ENCODE data around the gene HOMER2.

HOMER2 gene

GRCh38 chr15:82911458-82911857, 41.1 kb downstream of the HOMER2 start:
- TF ChIP-seq, protein P1, sequence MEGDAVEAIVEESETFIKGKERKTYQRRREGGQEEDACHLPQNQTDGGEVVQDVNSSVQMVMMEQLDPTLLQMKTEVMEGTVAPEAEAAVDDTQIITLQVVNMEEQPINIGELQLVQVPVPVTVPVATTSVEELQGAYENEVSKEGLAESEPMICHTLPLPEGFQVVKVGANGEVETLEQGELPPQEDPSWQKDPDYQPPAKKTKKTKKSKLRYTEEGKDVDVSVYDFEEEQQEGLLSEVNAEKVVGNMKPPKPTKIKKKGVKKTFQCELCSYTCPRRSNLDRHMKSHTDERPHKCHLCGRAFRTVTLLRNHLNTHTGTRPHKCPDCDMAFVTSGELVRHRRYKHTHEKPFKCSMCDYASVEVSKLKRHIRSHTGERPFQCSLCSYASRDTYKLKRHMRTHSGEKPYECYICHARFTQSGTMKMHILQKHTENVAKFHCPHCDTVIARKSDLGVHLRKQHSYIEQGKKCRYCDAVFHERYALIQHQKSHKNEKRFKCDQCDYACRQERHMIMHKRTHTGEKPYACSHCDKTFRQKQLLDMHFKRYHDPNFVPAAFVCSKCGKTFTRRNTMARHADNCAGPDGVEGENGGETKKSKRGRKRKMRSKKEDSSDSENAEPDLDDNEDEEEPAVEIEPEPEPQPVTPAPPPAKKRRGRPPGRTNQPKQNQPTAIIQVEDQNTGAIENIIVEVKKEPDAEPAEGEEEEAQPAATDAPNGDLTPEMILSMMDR (IDR thresholded peaks at IDR 0.05; ENCODE audit: insufficient read depth, low read length, poor library complexity, severe bottlenecking): no peak
- H3K36me3 ChIP-seq (ENCODE audit: control insufficient read depth, insufficient read depth, low read length): no peaks in the 10 kb centered on the region
- H3K27me3 ChIP-seq (replicated peaks; ENCODE audit: control insufficient read depth, insufficient read depth, low read length): no peaks in the 10 kb centered on the region; the same call in 1 of the 2 replicates
- no peak overlapping the region for H3K4me3 ChIP-seq (replicated peaks; ENCODE audit: low read depth, low read length)
- DNase-seq (ENCODE audit: extremely low read depth, insufficient read length): no peak

DNA sequence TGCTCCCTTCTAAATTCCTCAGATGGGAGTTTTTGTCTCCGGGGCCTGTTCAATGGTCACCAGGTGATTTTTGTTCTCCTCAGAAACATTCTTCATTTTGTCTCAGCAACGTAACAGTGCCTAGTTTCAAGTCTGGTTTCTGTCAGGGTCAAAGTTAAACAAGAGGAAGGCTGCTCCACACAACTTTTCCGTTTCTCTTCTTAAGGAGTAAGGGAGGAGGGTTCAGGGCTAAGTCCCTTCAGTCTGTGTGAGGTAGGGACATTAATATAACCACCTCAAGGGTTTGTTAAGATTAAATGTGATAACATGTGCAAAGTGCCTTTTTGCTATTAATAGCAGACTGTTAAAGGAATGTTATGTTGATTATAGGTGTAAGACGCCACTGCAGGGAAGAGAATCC, 41.8 kb downstream of the HOMER2 start:
- no peak for DNase-seq (ENCODE audit: extremely low read depth, insufficient read length)
- TF ChIP-seq, protein P1 (IDR thresholded peaks at IDR 0.05; ENCODE audit: insufficient read depth, low read length, poor library complexity, severe bottlenecking): no peak
- Histone ChIP-seq H3K27me3 (replicated peaks; ENCODE audit: control insufficient read depth, insufficient read depth, low read length) (no peaks in the 10 kb centered on the region), H3K4me3 (replicated peaks; ENCODE audit: low read depth, low read length) (no peak overlapping the region), H3K36me3 (ENCODE audit: control insufficient read depth, insufficient read depth, low read length) (no peaks in the 10 kb centered on the region)

DNA sequence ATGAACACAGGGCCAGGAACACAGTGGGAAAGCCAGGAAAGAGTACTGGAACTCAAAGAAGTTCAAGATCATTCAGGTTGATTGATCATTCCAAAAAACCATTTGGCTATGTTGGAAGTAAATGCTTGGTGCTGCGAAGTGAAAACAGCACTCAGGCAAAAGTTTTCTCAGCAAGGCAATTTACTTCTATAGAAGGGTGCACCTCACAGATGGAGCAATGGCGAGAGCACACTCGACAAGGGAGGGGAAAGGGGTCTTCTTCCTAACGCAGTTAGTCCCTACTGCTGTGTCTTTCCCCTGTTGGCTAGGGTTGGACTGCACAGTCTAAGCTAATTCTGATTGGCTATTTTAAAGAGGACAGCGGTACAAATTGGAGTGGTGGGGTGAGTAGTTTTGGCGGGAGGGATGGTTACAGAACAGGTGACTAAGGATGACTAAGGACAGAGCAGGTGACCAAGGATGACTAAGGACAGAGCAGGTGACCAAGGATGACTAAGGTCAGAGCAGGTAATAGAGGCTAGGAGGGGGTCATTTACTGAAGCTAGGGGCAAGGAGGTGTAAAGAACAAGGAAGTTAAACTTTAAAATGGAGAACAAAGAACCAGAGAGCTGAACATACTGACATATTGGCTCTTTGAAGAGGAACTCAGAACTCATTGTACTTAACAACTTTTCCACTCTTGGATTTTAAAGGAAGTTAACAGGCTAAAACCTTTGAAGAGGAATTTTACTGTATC, 43.3 kb downstream of the HOMER2 start:
- Histone ChIP-seq H3K27me3 (replicated peaks; ENCODE audit: control insufficient read depth, insufficient read depth, low read length) (no peaks in the 10 kb centered on the region), H3K36me3 (ENCODE audit: control insufficient read depth, insufficient read depth, low read length) (no peaks in the 10 kb centered on the region), H3K4me3 (replicated peaks; ENCODE audit: low read depth, low read length) (no peak overlapping the region)
- TF ChIP-seq, protein P1 (IDR thresholded peaks at IDR 0.05; ENCODE audit: insufficient read depth, low read length, poor library complexity, severe bottlenecking): no peak
- DNase-seq (ENCODE audit: extremely low read depth, insufficient read length): no peak

- TF ChIP-seq, protein P1 (IDR thresholded peaks at IDR 0.05; ENCODE audit: insufficient read depth, low read length, poor library complexity, severe bottlenecking): no peak
- Histone ChIP-seq H3K4me3 (replicated peaks; ENCODE audit: low read depth, low read length) (no peak overlapping the region), H3K36me3 (ENCODE audit: control insufficient read depth, insufficient read depth, low read length) (no peaks in the 10 kb centered on the region), H3K27me3 (replicated peaks; ENCODE audit: control insufficient read depth, insufficient read depth, low read length) (no peaks in the 10 kb centered on the region)
- no peak for DNase-seq (ENCODE audit: extremely low read depth, insufficient read length)
These were observed 45.2 kb downstream of the HOMER2 start for GRCh38 chr15:82907350-82907749.

DNA sequence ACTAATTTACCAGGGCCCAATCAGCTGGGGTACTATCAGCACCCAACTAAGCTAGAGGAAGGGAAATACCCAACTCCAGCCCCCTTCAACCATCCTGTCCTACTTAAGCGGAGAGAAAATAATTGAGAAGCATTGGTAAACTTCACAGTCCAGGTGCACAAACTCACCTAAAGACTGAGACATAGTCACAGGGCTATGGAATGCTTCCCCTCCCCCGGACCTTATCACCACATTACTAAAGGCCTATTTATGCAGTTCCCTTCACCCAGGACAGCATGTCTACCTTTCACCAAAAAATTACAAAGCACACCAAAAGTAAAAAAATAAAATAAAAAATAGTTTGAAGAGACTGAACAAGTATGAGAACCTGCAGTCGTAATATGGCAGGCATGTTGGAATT, 47.9 kb downstream of the HOMER2 start:
- H3K27me3 ChIP-seq (replicated peaks; ENCODE audit: control insufficient read depth, insufficient read depth, low read length): no peaks in the 10 kb centered on the region; the same call in 1 of the 2 replicates
- DNase-seq (ENCODE audit: extremely low read depth, insufficient read length): no peak
- TF ChIP-seq, protein P1 (IDR thresholded peaks at IDR 0.05; ENCODE audit: insufficient read depth, low read length, poor library complexity, severe bottlenecking): no peak
- no peaks in the 10 kb centered on the region for H3K36me3 ChIP-seq (ENCODE audit: control insufficient read depth, insufficient read depth, low read length)
- no peak overlapping the region for H3K4me3 ChIP-seq (replicated peaks; ENCODE audit: low read depth, low read length)
